ENCODE measurements around the gene CDH13.

DNA sequence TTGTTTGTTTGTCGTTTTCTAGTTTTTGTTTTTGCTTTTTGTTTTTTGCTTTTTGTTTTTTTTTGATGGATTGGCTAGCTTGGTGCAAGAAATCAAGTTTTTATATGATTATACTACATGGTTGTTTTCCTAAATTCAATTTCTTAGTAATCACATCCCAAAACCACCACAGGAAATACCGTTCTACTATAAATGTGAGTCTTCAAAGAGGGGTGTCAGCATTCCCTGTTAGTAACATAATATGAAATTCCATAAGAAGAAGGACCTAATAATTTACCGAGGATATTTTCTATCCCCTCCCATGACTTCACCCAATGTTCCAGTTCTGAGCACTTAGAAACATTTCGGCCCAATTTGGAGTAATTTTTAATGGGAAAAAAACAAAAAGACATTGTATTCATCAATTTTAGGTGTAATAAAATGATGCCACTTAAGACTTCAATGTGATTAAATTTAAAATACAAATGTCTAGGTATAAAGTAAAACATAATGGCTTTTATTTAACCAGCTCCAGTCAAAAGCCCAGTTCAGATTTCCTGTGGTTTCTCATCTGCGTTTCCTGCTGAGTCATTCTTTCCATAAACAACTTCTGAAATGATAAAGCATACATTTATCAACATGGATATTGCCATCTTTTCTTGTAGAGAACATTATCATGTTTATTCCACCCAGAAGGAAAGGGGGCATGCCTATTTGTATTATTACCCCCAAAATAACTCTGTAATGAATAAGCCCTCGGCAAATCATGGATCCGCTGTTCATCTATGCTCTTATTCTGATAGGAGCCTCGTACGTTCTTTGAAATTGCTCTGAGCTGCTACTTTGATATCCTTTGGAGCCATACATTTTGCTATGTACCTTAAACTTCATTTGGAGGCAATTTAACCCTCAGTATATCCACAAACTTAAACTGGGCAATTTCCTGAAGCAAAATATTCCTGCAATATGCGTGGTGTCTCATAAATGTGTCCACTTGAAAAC is 1209.1 kb downstream of the CDH13 start:
- TF ChIP-seq CTCF (IDR thresholded peaks at IDR 0.05) (no peak), ZFX (IDR thresholded peaks at IDR 0.05; ENCODE audit: borderline replicate concordance) (no peak)
